ENCODE measurements around the gene IGFL4.

DNA sequence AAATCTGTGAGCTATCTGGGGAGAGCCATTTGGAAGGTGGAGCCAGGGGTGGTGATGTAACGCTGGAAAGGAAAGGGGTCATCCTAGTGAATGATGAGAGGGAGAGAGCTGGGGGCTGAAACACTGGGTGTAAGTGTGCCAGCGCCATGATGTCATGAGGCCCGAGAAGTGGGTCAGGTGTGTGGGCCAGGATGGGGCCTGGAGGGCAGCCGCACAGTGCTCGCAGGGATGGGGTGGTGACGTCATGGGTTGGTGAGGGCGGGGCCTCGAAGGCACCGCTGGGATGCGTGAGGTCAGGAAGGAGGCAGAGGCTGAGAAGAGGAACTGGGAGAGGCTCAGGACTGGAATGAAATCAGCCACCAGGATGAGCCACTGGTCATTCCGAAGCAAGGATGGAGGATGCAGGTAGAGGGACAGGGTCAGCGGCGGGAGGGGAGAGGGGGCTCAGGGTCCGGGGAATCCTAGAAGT lies 41.1 kb downstream of the IGFL4 start:
- TF ChIP-seq EZH2 (optimal IDR thresholded peaks at IDR 0.05; ENCODE audit: low read depth, low read length), result no peak
- TF ChIP-seq, protein P1, sequence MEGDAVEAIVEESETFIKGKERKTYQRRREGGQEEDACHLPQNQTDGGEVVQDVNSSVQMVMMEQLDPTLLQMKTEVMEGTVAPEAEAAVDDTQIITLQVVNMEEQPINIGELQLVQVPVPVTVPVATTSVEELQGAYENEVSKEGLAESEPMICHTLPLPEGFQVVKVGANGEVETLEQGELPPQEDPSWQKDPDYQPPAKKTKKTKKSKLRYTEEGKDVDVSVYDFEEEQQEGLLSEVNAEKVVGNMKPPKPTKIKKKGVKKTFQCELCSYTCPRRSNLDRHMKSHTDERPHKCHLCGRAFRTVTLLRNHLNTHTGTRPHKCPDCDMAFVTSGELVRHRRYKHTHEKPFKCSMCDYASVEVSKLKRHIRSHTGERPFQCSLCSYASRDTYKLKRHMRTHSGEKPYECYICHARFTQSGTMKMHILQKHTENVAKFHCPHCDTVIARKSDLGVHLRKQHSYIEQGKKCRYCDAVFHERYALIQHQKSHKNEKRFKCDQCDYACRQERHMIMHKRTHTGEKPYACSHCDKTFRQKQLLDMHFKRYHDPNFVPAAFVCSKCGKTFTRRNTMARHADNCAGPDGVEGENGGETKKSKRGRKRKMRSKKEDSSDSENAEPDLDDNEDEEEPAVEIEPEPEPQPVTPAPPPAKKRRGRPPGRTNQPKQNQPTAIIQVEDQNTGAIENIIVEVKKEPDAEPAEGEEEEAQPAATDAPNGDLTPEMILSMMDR (IDR thresholded peaks at IDR 0.05; ENCODE audit: low read length), result no peak

All from MM.1S (cell line).